Neural cell (in vitro differentiated cells): ENCODE data around the gene ABCA1. TPM values are rescaled to one million over a fixed set of nuclear protein-coding genes. Genes with fewer than 3 reads are reported as not detected.

Experiments
- H2AFZ ChIP-seq: fragments of 200-600, 300-800 bp; sonication (generic), shearing (Covaris generic); 2 replicates; pipeline ENCODE4 v1.6.0; 2014; ENCODE audit warnings: low read depth, mild to moderate bottlenecking, antibody characterized with exemption, low read length, moderate library complexity
- H3F3A ChIP-seq: fragments of 200-600 bp; shearing (Covaris generic); 2 replicates; pipeline ENCODE4 v1.6.1; 2016; ENCODE audit warnings: mild to moderate bottlenecking, moderate library complexity, mixed read lengths, antibody characterized with exemption, low read length; ENCODE audit not compliant: insufficient read depth, poor library complexity, severe bottlenecking
- H3K27ac ChIP-seq: fragments of 200-600, 300-800 bp; sonication (generic), shearing (Covaris generic); 2 replicates; pipeline ENCODE4 v1.5.1; 2014; ENCODE audit warnings: mild to moderate bottlenecking, low read length, moderate library complexity
- H3K27me3 ChIP-seq: fragments of 300-800, 200-600 bp; sonication (generic), shearing (Covaris generic); 2 replicates; pipeline ENCODE4 v1.6.0; 2014; ENCODE audit warnings: mild to moderate bottlenecking, low read depth, low read length, moderate library complexity; ENCODE audit not compliant: insufficient read depth
- H3K36me3 ChIP-seq: fragments of 300-800, 200-600 bp; sonication (generic), shearing (Covaris generic); 2 replicates; pipeline ENCODE4 v1.5.1; 2014; ENCODE audit warnings: mild to moderate bottlenecking, antibody characterized with exemption, low read length, moderate library complexity; ENCODE audit not compliant: insufficient read depth
- H3K4me2 ChIP-seq: fragments of 300-800, 200-600 bp; sonication (generic), shearing (Covaris generic); 2 replicates; pipeline ENCODE4 v1.6.0; 2014; ENCODE audit warnings: mild to moderate bottlenecking, low read length
- H3K4me3 ChIP-seq: fragments of 300-800, 200-600 bp; sonication (generic), shearing (Covaris generic); 2 replicates; pipeline ENCODE4 v1.5.1; 2014; ENCODE audit warnings: mild to moderate bottlenecking, low read length, moderate library complexity
- H3K79me2 ChIP-seq: fragments of 200-600 bp; shearing (Covaris generic); replicated peaks from 2 replicates; pipeline ENCODE4 v1.6.0; 2014; ENCODE audit warnings: mild to moderate bottlenecking, low read length, moderate library complexity; ENCODE audit not compliant: insufficient read depth
- H3K9ac ChIP-seq: fragments of 300-800, 200-600 bp; sonication (generic), shearing (Covaris generic); 2 replicates; pipeline ENCODE4 v1.6.1; 2016; ENCODE audit warnings: mild to moderate bottlenecking, low read length, mixed read lengths
- H3K9me2 ChIP-seq: fragments of 200-600 bp; shearing (Covaris generic); 2 replicates; pipeline ENCODE4 v1.6.1; 2016; ENCODE audit warnings: mild to moderate bottlenecking, low read length, mixed read lengths; ENCODE audit not compliant: insufficient read depth
- H3K9me3 ChIP-seq: fragments of 200-600, 300-800 bp; sonication (generic), shearing (Covaris generic); 2 replicates; pipeline ENCODE4 v1.6.1; 2016; ENCODE audit warnings: mild to moderate bottlenecking, mixed run types, low read length, moderate library complexity, mixed read lengths
- H4K20me1 ChIP-seq: fragments of 200-600 bp; shearing (Covaris generic); 2 replicates; pipeline ENCODE4 v1.6.1; 2016; ENCODE audit warnings: mild to moderate bottlenecking, mixed run types; ENCODE audit not compliant: insufficient read depth
- EP300 ChIP-seq: fragments of 450-650 bp; conservative IDR thresholded peaks from 2 replicates; pipeline ENCODE4 v1.6.1; 2014; ENCODE audit warnings: antibody characterized with exemption, mild to moderate bottlenecking, moderate library complexity; ENCODE audit not compliant: poor library complexity, severe bottlenecking
- EZH2 ChIP-seq: fragments of 200-600, 300-800 bp; shearing (Covaris generic), sonication (generic); IDR thresholded peaks from 2 replicates; pipeline ENCODE4 v1.6.1; 2014; ENCODE audit warnings: antibody characterized with exemption, low read length, borderline replicate concordance, mild to moderate bottlenecking; ENCODE audit not compliant: insufficient read depth, poor library complexity, severe bottlenecking
- MXI1 ChIP-seq: fragments of 450-650 bp; conservative IDR thresholded peaks from 2 replicates; pipeline ENCODE4 v1.6.1; 2014; ENCODE audit warnings: antibody characterized with exemption, mild to moderate bottlenecking; ENCODE audit not compliant: poor library complexity, severe bottlenecking
- POLR2AphosphoS5 ChIP-seq: IDR thresholded peaks from 2 replicates; pipeline ENCODE4 v1.6.1; 2012
- RAD21 ChIP-seq: fragments of 450-650 bp; conservative IDR thresholded peaks from 2 replicates; pipeline ENCODE4 v1.6.1; 2014; ENCODE audit warnings: antibody characterized with exemption, mild to moderate bottlenecking, moderate library complexity
- SMC3 ChIP-seq: fragments of 450-650 bp; conservative IDR thresholded peaks from 2 replicates; pipeline ENCODE4 v1.6.1; 2014; ENCODE audit warnings: antibody characterized with exemption, mild to moderate bottlenecking, moderate library complexity; ENCODE audit not compliant: poor library complexity
- TAF1 ChIP-seq: IDR thresholded peaks from 2 replicates; pipeline ENCODE4 v1.6.1; 2012; ENCODE audit warnings: low read depth
- polyA plus RNA-seq: library from polyadenylated mRNA; depleted of rRNA; stranded (reverse); fragments of >200 nt; gene quantifications from 2 replicates; pipeline ENCODE4 v1.2.3, GENCODE V29; 2014
- TF ChIP-seq, protein P1 (sequence below): fragments of 450-650 bp; IDR thresholded peaks from 2 replicates; pipeline ENCODE4 v1.5.1; 2014; ENCODE audit warnings: antibody characterized with exemption, mild to moderate bottlenecking, moderate library complexity; ENCODE audit not compliant: poor library complexity, severe bottlenecking
- TF ChIP-seq, protein P2 (sequence below): IDR thresholded peaks from 2 replicates; pipeline ENCODE4 v1.6.1; 2012; ENCODE audit warnings: borderline replicate concordance

Gene ABCA1
- polyA plus RNA-seq, 1 donor from 2014 or later: 5.2 TPM

GRCh38 chr9:104778802-104779201 lies 149.2 kb downstream of the ABCA1 start:
- no peak overlapping the region for H3K4me3 ChIP-seq
- no peak for TF ChIP-seq SMC3
- TF ChIP-seq, protein P1, sequence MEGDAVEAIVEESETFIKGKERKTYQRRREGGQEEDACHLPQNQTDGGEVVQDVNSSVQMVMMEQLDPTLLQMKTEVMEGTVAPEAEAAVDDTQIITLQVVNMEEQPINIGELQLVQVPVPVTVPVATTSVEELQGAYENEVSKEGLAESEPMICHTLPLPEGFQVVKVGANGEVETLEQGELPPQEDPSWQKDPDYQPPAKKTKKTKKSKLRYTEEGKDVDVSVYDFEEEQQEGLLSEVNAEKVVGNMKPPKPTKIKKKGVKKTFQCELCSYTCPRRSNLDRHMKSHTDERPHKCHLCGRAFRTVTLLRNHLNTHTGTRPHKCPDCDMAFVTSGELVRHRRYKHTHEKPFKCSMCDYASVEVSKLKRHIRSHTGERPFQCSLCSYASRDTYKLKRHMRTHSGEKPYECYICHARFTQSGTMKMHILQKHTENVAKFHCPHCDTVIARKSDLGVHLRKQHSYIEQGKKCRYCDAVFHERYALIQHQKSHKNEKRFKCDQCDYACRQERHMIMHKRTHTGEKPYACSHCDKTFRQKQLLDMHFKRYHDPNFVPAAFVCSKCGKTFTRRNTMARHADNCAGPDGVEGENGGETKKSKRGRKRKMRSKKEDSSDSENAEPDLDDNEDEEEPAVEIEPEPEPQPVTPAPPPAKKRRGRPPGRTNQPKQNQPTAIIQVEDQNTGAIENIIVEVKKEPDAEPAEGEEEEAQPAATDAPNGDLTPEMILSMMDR: no peak
- TF ChIP-seq, protein P2, sequence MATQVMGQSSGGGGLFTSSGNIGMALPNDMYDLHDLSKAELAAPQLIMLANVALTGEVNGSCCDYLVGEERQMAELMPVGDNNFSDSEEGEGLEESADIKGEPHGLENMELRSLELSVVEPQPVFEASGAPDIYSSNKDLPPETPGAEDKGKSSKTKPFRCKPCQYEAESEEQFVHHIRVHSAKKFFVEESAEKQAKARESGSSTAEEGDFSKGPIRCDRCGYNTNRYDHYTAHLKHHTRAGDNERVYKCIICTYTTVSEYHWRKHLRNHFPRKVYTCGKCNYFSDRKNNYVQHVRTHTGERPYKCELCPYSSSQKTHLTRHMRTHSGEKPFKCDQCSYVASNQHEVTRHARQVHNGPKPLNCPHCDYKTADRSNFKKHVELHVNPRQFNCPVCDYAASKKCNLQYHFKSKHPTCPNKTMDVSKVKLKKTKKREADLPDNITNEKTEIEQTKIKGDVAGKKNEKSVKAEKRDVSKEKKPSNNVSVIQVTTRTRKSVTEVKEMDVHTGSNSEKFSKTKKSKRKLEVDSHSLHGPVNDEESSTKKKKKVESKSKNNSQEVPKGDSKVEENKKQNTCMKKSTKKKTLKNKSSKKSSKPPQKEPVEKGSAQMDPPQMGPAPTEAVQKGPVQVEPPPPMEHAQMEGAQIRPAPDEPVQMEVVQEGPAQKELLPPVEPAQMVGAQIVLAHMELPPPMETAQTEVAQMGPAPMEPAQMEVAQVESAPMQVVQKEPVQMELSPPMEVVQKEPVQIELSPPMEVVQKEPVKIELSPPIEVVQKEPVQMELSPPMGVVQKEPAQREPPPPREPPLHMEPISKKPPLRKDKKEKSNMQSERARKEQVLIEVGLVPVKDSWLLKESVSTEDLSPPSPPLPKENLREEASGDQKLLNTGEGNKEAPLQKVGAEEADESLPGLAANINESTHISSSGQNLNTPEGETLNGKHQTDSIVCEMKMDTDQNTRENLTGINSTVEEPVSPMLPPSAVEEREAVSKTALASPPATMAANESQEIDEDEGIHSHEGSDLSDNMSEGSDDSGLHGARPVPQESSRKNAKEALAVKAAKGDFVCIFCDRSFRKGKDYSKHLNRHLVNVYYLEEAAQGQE: no peak
- no peak for TF ChIP-seq EP300
- TF ChIP-seq MXI1: no peak
- no peak for TF ChIP-seq EZH2
- TF ChIP-seq POLR2AphosphoS5: no peak
- H2AFZ ChIP-seq: no peak overlapping the region
- H3K9me2 ChIP-seq: no peaks in the 10 kb centered on the region
- no peaks in the 10 kb centered on the region for H4K20me1 ChIP-seq
- no peak overlapping the region for H3K4me2 ChIP-seq
- no peaks in the 10 kb centered on the region for H3K79me2 ChIP-seq
- no peaks in the 10 kb centered on the region for H3K36me3 ChIP-seq
- H3K9ac ChIP-seq: no peak overlapping the region
- no peaks in the 10 kb centered on the region for H3K9me3 ChIP-seq
- no peaks in the 10 kb centered on the region for H3K27me3 ChIP-seq
- no peak overlapping the region for H3K27ac ChIP-seq
- H3F3A ChIP-seq: no peaks in the 10 kb centered on the region

DNA sequence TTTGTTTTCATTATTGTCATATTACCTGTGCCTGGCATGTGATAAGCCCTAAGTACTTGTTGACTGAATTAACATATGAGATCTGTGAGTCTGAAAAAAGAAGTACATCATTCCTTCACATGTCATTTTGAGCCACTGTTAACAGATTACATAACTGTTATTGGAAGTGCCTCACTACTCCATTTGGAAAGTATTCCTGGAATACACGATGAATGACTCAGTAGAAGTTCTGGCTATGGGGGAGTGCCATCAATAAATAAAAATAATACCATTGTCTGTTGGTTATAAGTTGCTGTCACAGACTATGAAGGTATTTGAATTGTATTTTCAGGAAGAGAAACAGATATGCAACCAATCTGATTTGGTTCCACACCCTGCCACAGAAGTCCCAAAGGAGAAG lies 151.2 kb downstream of the ABCA1 start:
- no peaks in the 10 kb centered on the region for H3K9me3 ChIP-seq
- H3K27ac ChIP-seq: no peak overlapping the region
- no peaks in the 10 kb centered on the region for H4K20me1 ChIP-seq
- H3K9me2 ChIP-seq: no peaks in the 10 kb centered on the region
- TF ChIP-seq POLR2AphosphoS5 (no peak), EP300 (no peak), MXI1 (no peak), EZH2 (no peak), TAF1 (no peak), SMC3 (no peak), RAD21 (no peak)
- TF ChIP-seq, protein P1: no peak
- TF ChIP-seq, protein P2: no peak
- H3K9ac ChIP-seq: no peak overlapping the region
- no peak overlapping the region for H2AFZ ChIP-seq
- no peak overlapping the region for H3K4me3 ChIP-seq
- H3K27me3 ChIP-seq: no peaks in the 10 kb centered on the region
- no peaks in the 10 kb centered on the region for H3K79me2 ChIP-seq
- H3F3A ChIP-seq: no peaks in the 10 kb centered on the region
- no peak overlapping the region for H3K4me2 ChIP-seq
- no peaks in the 10 kb centered on the region for H3K36me3 ChIP-seq
